Testis (tissue), 3 donors: ENCODE measurements around the gene HUNK. TPM values are rescaled to one million over a fixed set of nuclear protein-coding genes. Genes with fewer than 3 reads are reported as not detected.
"Not testable (repeated sequence)": the region's sequence is repeated elsewhere in the genome, so short reads cannot be mapped to it uniquely, and the experiment has no call there.

Experiments
- DNase-seq: peaks from one replicate; pipeline ENCODE4 v3.0.0-alpha.2; 2019
- H3K27ac ChIP-seq, 2 donors: fragments of 200-600 bp; sonication (generic); one replicate each; pipeline ENCODE4 v1.5.1; 2019
- H3K27me3 ChIP-seq: fragments of 200-600 bp; sonication (generic); one replicate; pipeline ENCODE4 v1.5.1; 2019
- H3K36me3 ChIP-seq: fragments of 200-600 bp; sonication (generic); one replicate; pipeline ENCODE4 v1.5.1; 2017; ENCODE audit warnings: low read depth; ENCODE audit errors: missing control alignments
- H3K4me1 ChIP-seq: fragments of 200-600 bp; sonication (generic); one replicate; pipeline ENCODE4 v1.5.1; 2019
- H3K4me3 ChIP-seq, 2 donors: fragments of 200-600 bp; sonication (generic); one replicate each; pipeline ENCODE4 v1.5.1; 2017 to 2019
- H3K9me3 ChIP-seq: fragments of 200-600 bp; sonication (generic); one replicate; pipeline ENCODE4 v1.5.1; 2017
- POLR2A ChIP-seq: fragments of 450-650 bp; IDR thresholded peaks from one replicate; pipeline ENCODE4 v1.6.1; 2017; ENCODE audit warnings: antibody characterized with exemption, mild to moderate bottlenecking, moderate library complexity
- WGBS, 2 donors: methylation state at CpG; one replicate each; pipeline ENCODE4 v1.1.5; 2018; 5-methylcytosine and 5-hydroxymethylcytosine counted together
- intact Hi-C: fragments of 100-400 bp; cut with DNase I; formaldehyde crosslinking; loops from one replicate; pipeline ENCODE4 v1.15.1; 2023; ENCODE audit warnings: low total_unique reads
- polyA plus RNA-seq: library from polyadenylated mRNA; stranded (reverse); fragments of 350-450 nt; fragmentation: Illumina TruSeq; extraction: RNeasy Lipid Tissue Mini Kit (QIAGEN cat#74804); gene quantifications from one replicate; pipeline ENCODE4 v1.2.3, GENCODE V29; 2014; ENCODE audit warnings: low read depth, low replicate concordance; ENCODE audit not compliant: insufficient read depth
- total RNA-seq, 2 donors: library from RNA; depleted of rRNA; stranded (reverse); fragments of >200 nt; gene quantifications; one replicate each; pipeline ENCODE4 v1.2.3, GENCODE V29; 2016
- TF ChIP-seq, protein P1 (sequence below), 3 experiments: fragments of 450-650 bp in 2 of 3; fragments of 200-600 bp in 1 of 3; sonication (generic) in 1 of 3; IDR thresholded peaks; one replicate each; pipeline ENCODE4 v1.5.1; 2016 to 2019; ENCODE audit warnings: antibody characterized with exemption in 3 of 3, mild to moderate bottlenecking in 2 of 3, moderate library complexity in 1 of 3

Gene HUNK
- total and polyA plus RNA-seq, 3 donors from 2014 or later, result 2.1 to 7.6 (median 6.8) TPM

DNA sequence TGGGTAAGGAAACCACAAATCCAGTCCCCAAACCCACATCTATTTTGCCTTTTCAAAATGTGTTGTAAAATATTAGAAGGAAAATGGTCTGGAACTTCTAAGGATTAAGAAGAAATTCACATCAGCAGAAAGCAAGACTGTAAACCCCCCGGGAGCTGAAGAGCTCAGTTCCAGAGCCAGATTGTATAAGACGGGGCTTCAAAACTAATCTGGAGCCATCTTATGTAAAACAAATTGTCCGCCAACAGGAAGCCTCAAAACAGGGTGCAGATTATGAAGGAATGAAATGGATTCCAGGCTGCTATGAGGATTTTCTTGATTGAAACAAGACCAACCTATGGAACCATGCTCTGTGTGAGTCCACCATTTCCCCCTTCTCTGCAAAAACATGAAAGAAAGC is 25.1 kb upstream of the HUNK start:
- 76 to 85% methylated on average over 3 of the region's 3 CpGs for WGBS, 2 donors
- intact Hi-C loops, result no loop called here
- H3K4me3 ChIP-seq, result no peak overlapping the region

DNA sequence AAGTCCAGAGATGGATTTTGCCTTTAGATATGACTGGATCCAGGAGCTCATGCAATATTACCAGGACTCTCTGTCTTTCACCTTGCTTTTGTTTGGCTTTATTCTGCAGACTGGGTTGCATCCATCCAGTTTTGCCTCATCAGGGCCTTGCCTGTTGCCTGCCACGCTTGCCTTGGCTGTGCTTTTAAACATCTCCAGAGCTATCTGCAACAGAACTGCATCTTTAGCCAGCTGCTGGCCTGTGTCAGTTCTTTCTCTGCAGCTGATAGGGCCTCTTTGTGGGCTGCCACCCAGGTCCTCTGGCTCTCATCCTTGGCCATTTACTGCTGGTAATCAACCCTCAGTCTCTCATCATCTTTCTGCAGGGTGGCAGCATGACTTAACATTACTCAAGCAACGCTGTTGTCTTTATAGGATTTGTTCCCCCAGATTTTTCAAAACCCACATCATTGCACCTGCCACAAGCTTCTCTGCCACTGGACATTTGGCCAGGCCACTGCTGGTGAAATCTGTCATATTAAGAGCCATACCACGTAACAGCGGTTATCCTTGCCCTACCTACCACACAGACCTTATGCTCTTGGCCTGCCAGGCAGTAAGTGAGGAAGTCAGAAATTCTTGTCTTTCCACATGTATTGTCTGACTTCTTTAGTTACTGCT is 24.4 kb upstream of the HUNK start:
- TF ChIP-seq, protein P1, sequence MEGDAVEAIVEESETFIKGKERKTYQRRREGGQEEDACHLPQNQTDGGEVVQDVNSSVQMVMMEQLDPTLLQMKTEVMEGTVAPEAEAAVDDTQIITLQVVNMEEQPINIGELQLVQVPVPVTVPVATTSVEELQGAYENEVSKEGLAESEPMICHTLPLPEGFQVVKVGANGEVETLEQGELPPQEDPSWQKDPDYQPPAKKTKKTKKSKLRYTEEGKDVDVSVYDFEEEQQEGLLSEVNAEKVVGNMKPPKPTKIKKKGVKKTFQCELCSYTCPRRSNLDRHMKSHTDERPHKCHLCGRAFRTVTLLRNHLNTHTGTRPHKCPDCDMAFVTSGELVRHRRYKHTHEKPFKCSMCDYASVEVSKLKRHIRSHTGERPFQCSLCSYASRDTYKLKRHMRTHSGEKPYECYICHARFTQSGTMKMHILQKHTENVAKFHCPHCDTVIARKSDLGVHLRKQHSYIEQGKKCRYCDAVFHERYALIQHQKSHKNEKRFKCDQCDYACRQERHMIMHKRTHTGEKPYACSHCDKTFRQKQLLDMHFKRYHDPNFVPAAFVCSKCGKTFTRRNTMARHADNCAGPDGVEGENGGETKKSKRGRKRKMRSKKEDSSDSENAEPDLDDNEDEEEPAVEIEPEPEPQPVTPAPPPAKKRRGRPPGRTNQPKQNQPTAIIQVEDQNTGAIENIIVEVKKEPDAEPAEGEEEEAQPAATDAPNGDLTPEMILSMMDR (IDR thresholded peaks at IDR 0.05), result no peak
- TF ChIP-seq POLR2A, result no peak
- Histone ChIP-seq H3K4me3 (no peak overlapping the region), H3K27me3 (no peaks in the 10 kb centered on the region), H3K9me3 (no peaks in the 10 kb centered on the region), H3K27ac (no peak overlapping the region), H3K4me1 (no peaks in the 10 kb centered on the region), H3K36me3 (no peaks in the 10 kb centered on the region)
- 87 to 91% methylated on average over 4 of the region's 4 CpGs for WGBS, 2 donors
- no peak for DNase-seq
- intact Hi-C loops, result no loop called here

More for the DNA sequence above, 25.1 kb upstream of the HUNK start:
- Histone ChIP-seq H3K27me3 (no peaks in the 10 kb centered on the region), H3K36me3 (no peaks in the 10 kb centered on the region), H3K27ac (no peak overlapping the region), H3K4me1 (no peaks in the 10 kb centered on the region), H3K9me3 (no peaks in the 10 kb centered on the region)
- TF ChIP-seq, protein P1 (IDR thresholded peaks at IDR 0.05), result no peak
- no peak for TF ChIP-seq POLR2A
- DNase-seq, result no peak

DNA sequence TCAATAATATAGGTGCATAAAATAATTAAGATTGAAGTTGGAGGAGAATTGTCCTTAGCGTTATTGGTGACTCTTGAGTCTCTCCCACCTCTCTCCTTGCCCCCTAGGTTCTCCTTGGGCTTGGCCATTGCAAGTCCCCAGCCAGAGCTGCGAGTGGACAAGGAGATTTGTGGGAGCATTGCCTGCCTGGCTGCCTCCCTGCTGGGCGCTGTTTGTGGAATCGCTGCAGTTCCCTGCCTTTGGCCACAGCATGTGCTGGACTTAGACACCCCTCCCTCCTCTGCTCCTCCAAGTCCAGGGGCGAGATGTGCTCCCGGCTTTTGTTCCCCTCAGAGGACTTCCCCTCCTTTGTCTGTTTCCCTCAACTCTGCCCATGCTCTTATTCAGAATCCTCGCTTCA is 21.9 kb upstream of the HUNK start:
- no peaks in the 10 kb centered on the region for H3K4me1 ChIP-seq

DNA sequence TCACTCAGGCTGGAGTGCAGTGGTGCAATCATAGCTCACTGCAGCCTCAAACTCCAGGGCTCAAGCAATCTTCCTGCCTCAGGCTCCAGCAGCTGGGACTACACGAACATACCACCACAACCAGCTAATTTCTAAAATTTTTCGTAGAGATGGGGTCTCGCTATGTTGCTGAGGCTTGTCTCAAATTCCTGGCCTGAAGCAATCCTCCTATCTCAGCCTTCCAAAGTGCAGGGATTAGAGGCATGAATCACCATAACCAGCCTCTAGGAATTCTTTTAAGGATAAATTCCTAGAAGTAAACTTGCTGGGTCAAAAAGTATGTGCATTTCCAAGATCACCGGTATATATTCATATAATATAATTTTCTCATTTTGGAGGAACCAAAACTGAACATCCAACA is 17.6 kb upstream of the HUNK start:
- Histone ChIP-seq H3K9me3 (no peaks in the 10 kb centered on the region), H3K4me3 (no peak overlapping the region), H3K27ac (no peak overlapping the region), H3K4me1 (no peaks in the 10 kb centered on the region), H3K27me3 (no peaks in the 10 kb centered on the region), H3K36me3 (no peaks in the 10 kb centered on the region)
- intact Hi-C loops, result no loop called here
- no peak for DNase-seq
- WGBS, 2 donors, result 81 to 83% methylated on average over 4 of the region's 4 CpGs
- TF ChIP-seq, protein P1 (IDR thresholded peaks at IDR 0.05), result no peak
- TF ChIP-seq POLR2A, result no peak

More for the DNA sequence above, 21.9 kb upstream of the HUNK start:
- no peak overlapping the region for H3K27ac ChIP-seq
- no peaks in the 10 kb centered on the region for H3K9me3 ChIP-seq
- H3K27me3 ChIP-seq, result no peaks in the 10 kb centered on the region
- 88 to 90% methylated on average over 7 of the region's 7 CpGs for WGBS, 2 donors
- TF ChIP-seq, protein P1 (IDR thresholded peaks at IDR 0.05), result no peak
- no peak for TF ChIP-seq POLR2A
- intact Hi-C loops, result no loop called here
- no peak for DNase-seq
- H3K4me3 ChIP-seq, result no peak overlapping the region
- no peaks in the 10 kb centered on the region for H3K36me3 ChIP-seq

DNA sequence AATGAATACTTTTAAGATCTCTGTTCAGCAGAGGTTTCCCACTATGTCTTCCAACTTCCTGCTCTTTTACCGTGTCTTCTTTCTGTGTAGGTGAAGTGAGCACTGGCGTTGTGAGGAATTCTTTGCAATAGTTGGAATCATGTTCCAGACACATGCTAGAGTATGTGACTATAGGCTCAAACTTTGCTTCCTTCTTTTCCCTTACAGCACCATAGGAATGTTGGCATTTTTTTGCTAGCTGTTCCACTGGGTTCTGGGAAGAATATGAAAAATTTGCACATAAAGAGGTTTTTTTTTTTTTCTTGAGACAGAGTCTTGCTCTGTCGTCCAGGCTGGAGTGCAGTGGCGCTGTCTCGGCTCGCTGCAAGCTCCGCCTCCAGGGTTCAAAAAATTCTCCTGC is 15.7 kb upstream of the HUNK start:
- Histone ChIP-seq H3K4me3 (no peak overlapping the region), H3K9me3 (no peaks in the 10 kb centered on the region), H3K4me1 (no peaks in the 10 kb centered on the region), H3K27me3 (no peaks in the 10 kb centered on the region), H3K36me3 (no peaks in the 10 kb centered on the region), H3K27ac (no peak overlapping the region)
- intact Hi-C loops, result no loop called here
- 61 to 78% methylated on average over 7 of the region's 7 CpGs for WGBS, 2 donors
- DNase-seq, result no peak
- TF ChIP-seq, protein P1 (IDR thresholded peaks at IDR 0.05), result no peak
- TF ChIP-seq POLR2A, result no peak

DNA sequence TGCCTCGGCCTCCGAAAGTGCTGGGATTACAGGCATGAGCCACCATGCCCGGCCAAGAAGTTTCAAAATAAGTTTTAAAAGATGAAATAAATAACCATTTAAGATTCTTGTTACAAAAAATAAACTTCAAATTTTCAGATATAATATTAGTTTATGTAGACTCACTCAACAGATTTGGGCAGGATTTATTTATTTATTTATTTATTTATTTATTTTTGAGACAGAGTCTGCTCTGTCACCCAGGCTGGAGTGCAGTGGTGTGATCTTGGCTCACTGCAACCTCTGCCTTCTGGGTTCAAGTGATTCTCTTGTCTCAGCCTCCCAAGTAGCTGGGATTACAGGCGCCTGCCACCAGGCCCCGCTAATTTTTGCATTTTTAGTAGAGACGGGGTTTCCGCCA is 15.2 kb upstream of the HUNK start:
- intact Hi-C loops, DNase-seq, H3K9me3 ChIP-seq, H3K4me1 ChIP-seq, H3K36me3 ChIP-seq, H3K27me3 ChIP-seq, H3K4me3 ChIP-seq, H3K27ac ChIP-seq: not testable (repeated sequence)
- WGBS, 2 donors, result 76 to 81% methylated on average over 7 of the region's 7 CpGs
